ENCODE data around the gene NAXD. TPM values are rescaled to one million over a fixed set of nuclear protein-coding genes. Genes with fewer than 3 reads are reported as not detected.

The NAXD gene
- total RNA-seq, 1 experiment from 2014 or later = 32.1 TPM

GRCh38 chr13:110683203-110683883, 68.0 kb downstream of the NAXD start:
- no peak overlapping the region for H3K27ac ChIP-seq (ENCODE audit: low read depth, low read length)
- POLR2A ChIA-PET = interaction anchor here (0.7 kb wide), 1 partner anchor 29 kb away, joined by 3 read pairs; no protein-coding TSS in a partner anchor

More at GRCh38 chr13:110683203-110683883, 68.0 kb downstream of the NAXD start:
- Histone ChIP-seq H3K9me3 (ENCODE audit: control insufficient read depth in 1 of 2, insufficient read depth in 1 of 2, low read depth in 1 of 2, low read length in 2 of 2) (no peaks in the 10 kb centered on the region), H3K4me3 (replicated peaks in 1 of 2; ENCODE audit: low read depth in 1 of 2, low read length in 2 of 2) (no peak overlapping the region), H3K79me2 (ENCODE audit: insufficient read depth, low read length) (0 out of 2 replicates have a peak, but pooled peaks cover 4% of the 10 kb centered on the region), H3K4me1 (ENCODE audit: control insufficient read depth in 1 of 2, insufficient read depth in 2 of 2, low read length in 2 of 2) (no peaks in the 10 kb centered on the region), H3K9ac (ENCODE audit: low read length) (no peak overlapping the region), H2AFZ (ENCODE audit: low read depth, low read length, poor library complexity, severe bottlenecking) (no peak overlapping the region), H3K9me2 (ENCODE audit: insufficient read depth) (no peaks in the 10 kb centered on the region), H3K4me2 (ENCODE audit: low read length) (no peak overlapping the region), H3K27me3 (ENCODE audit: insufficient read depth, low read length) (no peaks in the 10 kb centered on the region), H3K36me3 (ENCODE audit: control insufficient read depth in 1 of 2, insufficient read depth in 2 of 2, low read length in 2 of 2) (peaks cover 20 to 45% of the 10 kb centered on the region in 2 experiments), H4K20me1 (ENCODE audit: insufficient read depth) (no peaks in the 10 kb centered on the region)
- peak; percentile 45 to 47 (median 46); a peak in 5 of 6 replicates for TF ChIP-seq CTCF (IDR thresholded peaks at IDR 0.05 in 2 of 3, conservative IDR thresholded peaks at IDR 0.05 in 1 of 3; ENCODE audit: borderline replicate concordance in 1 of 3, insufficient read depth in 1 of 3, low read depth in 2 of 3, low read length in 2 of 3)
- TF ChIP-seq ATF3 (IDR thresholded peaks at IDR 0.05) = no peak
- TF ChIP-seq RAD21 (IDR thresholded peaks at IDR 0.05; ENCODE audit: low read depth) = peak; percentile 61
- no peak for TF ChIP-seq CBX3 (IDR thresholded peaks at IDR 0.05; ENCODE audit: low read depth)
- ATAC-seq = peak; percentile 70
- peak; percentile 8 for DNase-seq (ENCODE audit: low read depth, low spot score)
- RAD21 ChIA-PET (ENCODE audit: low non-redundant PET in 1 of 2, low total read pairs in 2 of 2, uncharacterized antibody in 2 of 2, unreplicated experiment in 2 of 2) = interaction anchor here in 1 of 2 experiments (0.6 kb wide), 1 partner anchor 23 kb away, joined by 3 read pairs; the partner anchor contains the start of gene CARS2
- CTCF ChIA-PET = interaction anchor here (1.5 kb wide), 1 partner anchor 232 kb away, joined by 3 read pairs; the partner anchor contains the start of gene ANKRD10
- intact Hi-C loops (cut with micrococcal nuclease) = loop anchor here (5.0 kb wide), 1 partner anchor 134 kb away; no protein-coding TSS in a partner anchor
- BruUV-seq (replicated peaks) = no TSS peak

Data from HCT116 (cell line).